ENCODE results near the gene KBTBD6. TPM values are rescaled to one million over a fixed set of nuclear protein-coding genes. Genes with fewer than 3 reads are reported as not detected.

The KBTBD6 gene
- total and polyA plus RNA-seq, 2 of the 8 experiments (the other 6 are each of a cell fraction or from before 2014, with no cell fraction given), result 4.5 to 11.3 TPM

DNA sequence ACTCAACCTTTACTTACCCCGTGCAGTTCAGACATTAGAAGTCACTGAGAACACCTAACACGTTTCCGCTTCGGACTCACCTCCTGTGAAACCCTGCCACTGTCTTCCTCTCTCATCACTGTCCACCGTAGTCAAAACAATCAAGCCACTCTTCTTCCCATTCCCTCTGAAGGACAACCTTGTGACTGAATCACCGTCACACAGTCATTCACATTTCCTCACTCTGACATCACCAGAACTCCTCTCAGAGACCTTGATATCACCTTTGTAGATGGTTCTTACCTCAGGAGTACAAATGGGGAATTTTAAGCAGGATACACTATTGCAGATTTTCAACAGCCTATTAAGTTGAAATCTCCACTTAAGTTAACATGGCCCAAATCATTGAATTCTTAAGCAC lies 1.3 kb upstream of the KBTBD6 start:
- Histone ChIP-seq H2AFZ (ENCODE audit: low read length) (no peak overlapping the region), H2BK5ac (ENCODE audit: low read depth, low read length) (no peak overlapping the region), H2BK15ac (ENCODE audit: low read length) (no peak overlapping the region), H3K18ac (ENCODE audit: extremely low read depth, low read length) (no peak overlapping the region), H3K4ac (replicated peaks; ENCODE audit: insufficient read length, low read depth, low read length) (no peak overlapping the region), H2BK20ac (ENCODE audit: low read length) (no peak overlapping the region), H2AK5ac (ENCODE audit: low read depth, low read length) (no peak overlapping the region), H4K8ac (ENCODE audit: extremely low read depth, insufficient read depth, low read length) (no peak overlapping the region), H3K4me2 (ENCODE audit: insufficient read depth in 1 of 2, low read depth in 2 of 2, low read length in 2 of 2) (peak overlapping the region; percentile 68 to 77), H3K9me3 (ENCODE audit: insufficient read depth in 2 of 2, low read depth in 1 of 2, low read length in 1 of 2) (no peaks in the 10 kb centered on the region), H3K27me3 (replicated peaks in 1 of 4; ENCODE audit: control insufficient read depth in 3 of 4, extremely low read depth in 1 of 4, insufficient read depth in 3 of 4, low read length in 3 of 4) (no peaks in the 10 kb centered on the region), H3K27ac (ENCODE audit: low read depth, low read length) (no peak overlapping the region), H2BK12ac (ENCODE audit: low read depth, low read length) (no peak overlapping the region), H3K23ac (ENCODE audit: insufficient read length) (no peak overlapping the region), H4K5ac (ENCODE audit: insufficient read length, low read depth, low read length) (no peak overlapping the region), H4K91ac (replicated peaks; ENCODE audit: insufficient read length, low read length) (no peak overlapping the region), H3K36me3 (ENCODE audit: control insufficient read depth in 2 of 4, insufficient read depth in 4 of 4, low read length in 3 of 4) (no peaks in the 10 kb centered on the region; a peak in 2 of 8 replicates), H3K14ac (ENCODE audit: insufficient read length) (no peak overlapping the region), H3K79me2 (ENCODE audit: control insufficient read depth in 1 of 2, insufficient read depth in 2 of 2, low read length in 2 of 2) (peaks cover 4 to 28% of the 10 kb centered on the region in 2 experiments; a peak in 3 of 4 replicates), H3K4me3 (ENCODE audit: extremely low read depth in 1 of 4, insufficient read depth in 2 of 4, low read depth in 3 of 4, low read length in 4 of 4) (peak overlapping the region in 1 of 4 experiments; percentile 83; a peak in 1 of 8 replicates), H3K9ac (replicated peaks in 1 of 4; ENCODE audit: extremely low read depth in 1 of 4, low read depth in 3 of 4, low read length in 3 of 4) (no peak overlapping the region; a peak in 1 of 7 replicates), H3K4me1 (replicated peaks in 1 of 4; ENCODE audit: control insufficient read depth in 3 of 4, insufficient read depth in 4 of 4, low read length in 3 of 4) (peaks cover 3 to 11% (median 8%) of the 10 kb centered on the region in 4 experiments; a peak in 5 of 7 replicates), H4K20me1 (replicated peaks in 1 of 2; ENCODE audit: control insufficient read depth in 1 of 2, insufficient read depth in 2 of 2, low read length in 2 of 2) (peaks cover 0 to 7% of the 10 kb centered on the region in 2 experiments), H3K56ac (replicated peaks; ENCODE audit: insufficient read length, low read depth, low read length) (no peak overlapping the region), H3K79me1 (ENCODE audit: low read depth, low read length) (peaks cover 4% of the 10 kb centered on the region; the same call in 1 of the 2 replicates), H3K23me2 (ENCODE audit: low read depth, low read length) (peaks cover 10% of the 10 kb centered on the region; the same call in 1 of the 2 replicates), H2BK120ac (replicated peaks; ENCODE audit: low read depth, low read length) (no peak overlapping the region)
- WGBS, 2 experiments (ENCODE audit: extremely low coverage in 1 of 2, insufficient coverage in 1 of 2, insufficient read length in 1 of 2, insufficient replicate concordance in 2 of 2, low coverage in 1 of 2, low lambda C conversion rate in 2 of 2, missing lambda C conversion rate in 1 of 2), result 90% methylated on average over 6 of the region's 6 CpGs; no CpG with 5 or more reads in 1 of the 2 experiments
- no peak for FAIRE-seq
- ChIA-PET CTCF (ENCODE audit: partially characterized antibody) (interaction anchor here (0.7 to 1.3 kb wide), 2 partner anchors 53 to 99 kb away, joined by 3 to 4 read pairs; no protein-coding TSS in a partner anchor), POLR2A (ENCODE audit: partially characterized antibody) (no interaction called here)
- DNase-seq (ENCODE audit: low read depth in 1 of 2, low spot score in 2 of 2), result no peak
- TF ChIP-seq JUND (IDR thresholded peaks at IDR 0.05; ENCODE audit: low read length), result no peak
- no peak for TF ChIP-seq KDM4A (IDR thresholded peaks at IDR 0.05; ENCODE audit: low read depth, low read length, severe bottlenecking)
- no peak for TF ChIP-seq TAF1 (IDR thresholded peaks at IDR 0.05; ENCODE audit: low read depth, low read length)
- TF ChIP-seq HDAC6 (IDR thresholded peaks at IDR 0.05; ENCODE audit: low read depth, low read length), result no peak
- no peak for TF ChIP-seq MAFK (IDR thresholded peaks at IDR 0.05; ENCODE audit: low read depth, low read length)
- TF ChIP-seq EP300 (IDR thresholded peaks at IDR 0.05; ENCODE audit: borderline replicate concordance in 1 of 2, low read depth in 2 of 2, low read length in 2 of 2), result no peak
- no peak for TF ChIP-seq KDM5A (IDR thresholded peaks at IDR 0.05; ENCODE audit: low read length)
- TF ChIP-seq TCF12 (IDR thresholded peaks at IDR 0.05; ENCODE audit: low read depth, low read length), result no peak

Data from H1 (cell line).